ENCODE measurements around the gene KLHL5.

- no peak for TF ChIP-seq CTCF (IDR thresholded peaks at IDR 0.05)
- no peak for TF ChIP-seq POLR2A (IDR thresholded peaks at IDR 0.05)
- no peak for TF ChIP-seq POLR2AphosphoS5 (IDR thresholded peaks at IDR 0.05)
Measured at GRCh38 chr4:39114436-39114835, 52.4 kb downstream of the KLHL5 start.
